Endothelial cell of umbilical vein (primary cell): Measurements from ENCODE around the gene OR6B3. TPM values are rescaled to one million over a fixed set of nuclear protein-coding genes. Genes with fewer than 3 reads are reported as not detected.

Source experiments
- BruUV-seq: library from RNA; stranded (reverse); fragments of 400-500 nt; replicated peaks from 2 replicates; lab custom pipeline; 2021; lab: Mats Ljungman, UMichigan
- CTCF ChIA-PET: fragments of 300-600, 350-600 bp; sonication (Branson Sonifier 250); formaldehyde crosslinking; loops from one replicate; lab custom pipeline; 2021; ENCODE audit warnings: antibody characterized with exemption, inconsistent platforms; lab: Charles Lee
- POLR2A ChIA-PET: fragments of 300-600, 350-600 bp; sonication (Branson Sonifier 250); formaldehyde crosslinking; loops from one replicate; lab custom pipeline; 2021; ENCODE audit warnings: antibody characterized with exemption, inconsistent platforms; lab: Charles Lee
- DNase-seq: peaks from one replicate; pipeline ENCODE4 v3.0.0-alpha.2; 2011; ENCODE audit warnings: low read depth, low spot score
- FAIRE-seq: peaks from 2 replicates; lab custom pipeline; 2011; peaks lifted over from hg19 to GRCh38; lab: Jason Lieb, UNC
- H2AFZ ChIP-seq: 2 replicates; pipeline ENCODE4 v1.6.0; 2012; ENCODE audit warnings: low read depth, low read length, control low read depth, inconsistent platforms
- H3K27ac ChIP-seq: 2 replicates; pipeline ENCODE4 v1.5.1; 2011; ENCODE audit warnings: low read depth, mild to moderate bottlenecking, control low read depth, low read length, moderate library complexity; ENCODE audit not compliant: insufficient read depth
- H3K27me3 ChIP-seq, 2 experiments: 2 replicates each; pipeline versions ENCODE4 v1.6.0 to v1.6.1; 2011; ENCODE audit warnings: low read length in 2 of 2, mixed read lengths in 1 of 2; ENCODE audit not compliant: control insufficient read depth in 2 of 2, insufficient read depth in 2 of 2
- H3K36me3 ChIP-seq, 2 experiments: 2 replicates in 1 of 2; 3 replicates in 1 of 2; pipeline ENCODE4 v1.5.1; 2011; ENCODE audit warnings: low read length in 2 of 2, mild to moderate bottlenecking in 1 of 2, moderate library complexity in 1 of 2; ENCODE audit not compliant: control insufficient read depth in 2 of 2, insufficient read depth in 2 of 2; ENCODE audit errors: extremely low read depth in 1 of 2
- H3K4me1 ChIP-seq: 3 replicates; pipeline ENCODE4 v1.5.1; 2011; ENCODE audit warnings: mild to moderate bottlenecking, low read length; ENCODE audit not compliant: control insufficient read depth, insufficient read depth; ENCODE audit errors: extremely low read depth
- H3K4me2 ChIP-seq: 2 replicates; pipeline ENCODE4 v1.6.1; 2011; ENCODE audit warnings: low read length, control low read depth, mixed read lengths; ENCODE audit not compliant: insufficient read depth
- H3K4me3 ChIP-seq, 3 experiments: fragments of 200-600 bp in 1 of 3; sonication (generic), shearing (Covaris generic) in 1 of 3; replicated peaks in 1 of 3; 2 replicates each; pipeline ENCODE4 v1.5.1; 2011 to 2016; ENCODE audit warnings: control low read depth in 3 of 3, low read length in 3 of 3, mild to moderate bottlenecking in 2 of 3, inconsistent platforms in 1 of 3, low read depth in 1 of 3, moderate library complexity in 1 of 3; ENCODE audit not compliant: insufficient read depth in 1 of 3
- H3K79me2 ChIP-seq: 2 replicates; pipeline ENCODE4 v1.6.0; 2012; ENCODE audit warnings: low read length, inconsistent platforms; ENCODE audit not compliant: control insufficient read depth, insufficient read depth
- H3K9ac ChIP-seq: replicated peaks from 2 replicates; pipeline ENCODE3; 2011; ENCODE audit warnings: low read length, control low read depth; ENCODE audit not compliant: insufficient read depth; ENCODE audit errors: extremely low read depth
- H3K9me1 ChIP-seq: replicated peaks from 3 replicates; pipeline ENCODE4 v1.6.0; 2011; ENCODE audit warnings: mild to moderate bottlenecking, low read length; ENCODE audit not compliant: control insufficient read depth, insufficient read depth; ENCODE audit errors: extremely low read depth
- H3K9me3 ChIP-seq: replicated peaks from 2 replicates; pipeline ENCODE4 v1.5.1; 2012; ENCODE audit warnings: low read length, inconsistent platforms; ENCODE audit not compliant: control insufficient read depth, insufficient read depth
- H4K20me1 ChIP-seq: replicated peaks from 2 replicates; pipeline ENCODE3; 2011; ENCODE audit warnings: mild to moderate bottlenecking, low read length; ENCODE audit not compliant: control insufficient read depth, insufficient read depth; ENCODE audit errors: extremely low read depth
- FOS ChIP-seq: IDR thresholded peaks from 2 replicates; pipeline ENCODE4 v1.6.1; 2011; ENCODE audit warnings: mild to moderate bottlenecking, low read length, moderate library complexity, borderline replicate concordance; ENCODE audit not compliant: insufficient read depth
- JUN ChIP-seq: IDR thresholded peaks from 2 replicates; pipeline ENCODE4 v1.6.1; 2011; ENCODE audit warnings: borderline replicate concordance, low read depth; ENCODE audit not compliant: insufficient read length, insufficient read depth
- MAX ChIP-seq: IDR thresholded peaks from 2 replicates; pipeline ENCODE4 v1.6.1; 2011; ENCODE audit not compliant: insufficient read depth, insufficient read length
- MYC ChIP-seq: IDR thresholded peaks from one replicate; pipeline ENCODE4 v1.6.1; 2011; ENCODE audit warnings: mild to moderate bottlenecking, low read depth, low read length
- dilution Hi-C: fragments of 300-500 bp; cut with MboI; formaldehyde crosslinking; loops from one replicate; pipeline ENCODE4 v1.15.0; 2019; ENCODE audit warnings: low sequenced_read_pairs; ENCODE audit not compliant: extremely low pct_ligation_motif_present
- intact Hi-C: fragments of 100-400 bp; cut with micrococcal nuclease; formaldehyde crosslinking; loops from one replicate; pipeline ENCODE4 v1.10.0; 2022
- polyA plus RNA-seq, 4 experiments: library from polyadenylated mRNA; depleted of rRNA in 3 of 4; stranded (reverse) in 3 of 4; unstranded in 1 of 4; fragments of >200 nt; gene quantifications; 2 replicates each; pipeline versions ENCODE4 v1.2.1 to v1.2.3, GENCODE V29; 2011 to 2012; ENCODE audit warnings: missing spikeins in 1 of 4
- total RNA-seq: library from RNA; stranded (reverse); gene quantifications from 2 replicates; pipeline ENCODE4 v1.2.3, GENCODE V29; 2021

Gene OR6B3
- total and polyA plus RNA-seq, 2 donors (not counting 3 experiments of a cell fraction or from before 2014, with no cell fraction given), result not detected

GRCh38 chr2:240037358-240037757, 16.0 kb downstream of the OR6B3 start:
- H3K79me2 ChIP-seq, result no peaks in the 10 kb centered on the region
- DNase-seq (no peak), FAIRE-seq (no peak)
- ChIA-PET POLR2A (no interaction called here), CTCF (interaction anchor here (1.2 kb wide), 1 partner anchor 16 kb away, joined by 3 read pairs; no protein-coding TSS in a partner anchor)
- H3K27ac ChIP-seq, result no peak overlapping the region
- no peak overlapping the region for H3K9ac ChIP-seq
- no peak overlapping the region for H2AFZ ChIP-seq
- no peaks in the 10 kb centered on the region for H3K9me3 ChIP-seq
- H3K4me2 ChIP-seq, result no peak overlapping the region
- no peak for TF ChIP-seq MYC
- H3K4me3 ChIP-seq, result no peak overlapping the region
- no peaks in the 10 kb centered on the region for H3K36me3 ChIP-seq
- BruUV-seq, result no TSS peak
- no peaks in the 10 kb centered on the region for H4K20me1 ChIP-seq
- intact Hi-C loops, result no loop called here
- dilution Hi-C loops, result no loop called here
- no peaks in the 10 kb centered on the region for H3K9me1 ChIP-seq
- H3K4me1 ChIP-seq, result no peaks in the 10 kb centered on the region
- H3K27me3 ChIP-seq, result peaks cover 2 to 17% of the 10 kb centered on the region in 2 experiments

GRCh38 chr2:240033330-240033678, 20.0 kb downstream of the OR6B3 start:
- no peaks in the 10 kb centered on the region for H3K4me1 ChIP-seq

More at GRCh38 chr2:240033330-240033678, 20.0 kb downstream of the OR6B3 start:
- Histone ChIP-seq H3K4me3 (no peak overlapping the region), H2AFZ (no peak overlapping the region), H3K9me1 (no peaks in the 10 kb centered on the region), H3K27ac (no peak overlapping the region), H3K9me3 (no peaks in the 10 kb centered on the region), H4K20me1 (no peaks in the 10 kb centered on the region), H3K79me2 (no peaks in the 10 kb centered on the region), H3K27me3 (peaks cover 2 to 15% of the 10 kb centered on the region in 2 experiments), H3K9ac (no peak overlapping the region), H3K36me3 (no peaks in the 10 kb centered on the region), H3K4me2 (no peak overlapping the region)
- FAIRE-seq, result no peak
- ChIA-PET POLR2A (no interaction called here), CTCF (no interaction called here)
- dilution Hi-C loops, result no loop called here
- no peak for DNase-seq
- BruUV-seq, result no TSS peak
- intact Hi-C loops, result no loop called here
- no peak for TF ChIP-seq FOS
- TF ChIP-seq JUN, result no peak
- no peak for TF ChIP-seq MAX
- no peak for TF ChIP-seq MYC
